Breast epithelium (tissue), 4 donors: ENCODE data around the gene TNS1. TPM values are rescaled to one million over a fixed set of nuclear protein-coding genes. Genes with fewer than 3 reads are reported as not detected.

ENCODE experiments used
- DNase-seq, 2 donors: peaks; one replicate each; pipeline ENCODE4 v3.0.0-alpha.2; 2019; ENCODE audit warnings: low spot score in 2 of 2
- H3K27ac ChIP-seq, 2 donors: fragments of 200-600 bp; sonication (generic) in 1 of 2; one replicate each; pipeline ENCODE4 v1.5.1; 2016 to 2019; ENCODE audit warnings: mild to moderate bottlenecking in 1 of 2
- H3K27me3 ChIP-seq, 2 donors: fragments of 200-600 bp; sonication (generic) in 1 of 2; one replicate each; pipeline versions ENCODE4 v1.5.1 to v1.6.0; 2017 to 2019; ENCODE audit warnings: control low read depth in 1 of 2, mild to moderate bottlenecking in 1 of 2
- H3K36me3 ChIP-seq: fragments of 200-600 bp; one replicate; pipeline ENCODE4 v1.5.1; 2019
- H3K4me1 ChIP-seq, 2 donors: fragments of 200-600 bp; sonication (generic); one replicate each; pipeline ENCODE4 v1.5.1; 2016 to 2019; ENCODE audit warnings: control low read depth in 1 of 2
- H3K4me3 ChIP-seq, 3 donors: fragments of 200-600 bp; sonication (generic); 1 replicate in 2 of 3; 2 replicates in 1 of 3; pipeline ENCODE4 v1.5.1; 2016 to 2019; ENCODE audit warnings: mild to moderate bottlenecking in 3 of 3, moderate library complexity in 2 of 3
- H3K9me3 ChIP-seq, 2 donors: fragments of 200-600 bp; sonication (generic) in 1 of 2; one replicate each; pipeline ENCODE4 v1.5.1; 2016 to 2019; ENCODE audit warnings: control low read depth in 1 of 2
- POLR2A ChIP-seq: fragments of 450-650 bp; IDR thresholded peaks from one replicate; pipeline ENCODE4 v1.6.1; 2016; ENCODE audit warnings: antibody characterized with exemption, mild to moderate bottlenecking, moderate library complexity
- POLR2AphosphoS5 ChIP-seq, 3 donors: sonication (generic); formaldehyde crosslinking; IDR thresholded peaks; one replicate each; pipeline ENCODE4 v1.6.1; 2017; ENCODE audit warnings: antibody characterized with exemption in 3 of 3
- intact Hi-C: fragments of 100-400 bp; cut with DNase I; formaldehyde crosslinking; loops from one replicate; pipeline ENCODE4 v1.15.1; 2023; ENCODE audit warnings: low total_unique reads
- total RNA-seq, 3 donors: library from RNA; depleted of rRNA; stranded (reverse); fragments of >200 nt; gene quantifications; one replicate each; pipeline ENCODE4 v1.1.0, GENCODE V29; 2016
- TF ChIP-seq, protein P1 (sequence below), 3 donors: fragments of 450-650 bp; IDR thresholded peaks; one replicate each; pipeline ENCODE4 v1.5.1; 2016 to 2017; ENCODE audit warnings: antibody characterized with exemption in 3 of 3, mild to moderate bottlenecking in 3 of 3, moderate library complexity in 3 of 3

TNS1 gene
- total RNA-seq, 3 donors from 2014 or later = 141 to 577 (median 154) TPM

DNA sequence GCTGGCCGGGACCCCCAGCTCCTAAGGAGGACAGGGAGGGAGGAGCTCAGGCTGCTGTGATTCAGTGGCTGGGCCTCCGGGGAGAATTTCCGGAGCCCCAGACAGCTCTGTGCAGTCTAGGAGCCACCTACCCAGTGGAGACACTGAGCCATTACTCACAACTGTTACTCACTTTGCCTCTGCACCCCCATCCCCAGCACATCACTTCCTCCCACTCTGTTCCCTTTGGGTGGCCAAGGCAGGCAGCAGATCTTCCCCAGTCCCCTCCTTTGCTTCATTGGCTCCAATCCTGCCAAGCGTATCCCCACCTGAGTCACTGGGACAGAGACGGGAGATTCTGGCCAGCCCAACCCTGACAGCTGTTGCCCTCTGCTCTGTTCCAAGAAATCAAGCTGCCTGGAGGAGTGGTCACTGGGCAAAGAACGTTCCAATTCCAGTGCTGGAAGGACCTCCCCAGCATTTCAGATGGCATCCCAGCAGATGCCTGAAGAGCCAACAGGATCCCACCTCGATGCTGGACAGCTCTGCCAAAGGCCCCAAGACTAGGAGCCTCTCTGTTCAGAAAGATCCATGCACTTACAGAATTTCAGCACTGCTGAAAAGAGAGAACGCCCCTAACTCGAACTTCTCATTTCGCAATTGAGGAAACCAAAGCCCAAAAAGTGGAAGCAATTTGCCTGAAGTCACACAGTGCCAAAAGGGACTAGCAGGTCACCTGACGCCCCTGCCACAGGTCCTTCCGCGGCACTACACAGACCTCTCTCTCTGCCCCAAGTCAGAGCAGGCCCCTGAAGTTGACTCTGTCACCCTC is 68.3 kb downstream of the TNS1 start:
- intact Hi-C loops = no loop called here
- Histone ChIP-seq H3K36me3 (no peaks in the 10 kb centered on the region), H3K27me3 (no peaks in the 10 kb centered on the region), H3K4me3 (peak overlapping the region; percentile 11 to 56 (median 17)), H3K9me3 (no peaks in the 10 kb centered on the region), H3K27ac (peak overlapping the region; percentile 91 to 96), H3K4me1 (peaks cover 23 to 49% of the 10 kb centered on the region in 2 donors)
- DNase-seq = no peak
- TF ChIP-seq POLR2A = no peak
- TF ChIP-seq POLR2AphosphoS5 (IDR thresholded peaks at IDR 0.05) = peak in 1 of 3 donors; percentile 53

DNA sequence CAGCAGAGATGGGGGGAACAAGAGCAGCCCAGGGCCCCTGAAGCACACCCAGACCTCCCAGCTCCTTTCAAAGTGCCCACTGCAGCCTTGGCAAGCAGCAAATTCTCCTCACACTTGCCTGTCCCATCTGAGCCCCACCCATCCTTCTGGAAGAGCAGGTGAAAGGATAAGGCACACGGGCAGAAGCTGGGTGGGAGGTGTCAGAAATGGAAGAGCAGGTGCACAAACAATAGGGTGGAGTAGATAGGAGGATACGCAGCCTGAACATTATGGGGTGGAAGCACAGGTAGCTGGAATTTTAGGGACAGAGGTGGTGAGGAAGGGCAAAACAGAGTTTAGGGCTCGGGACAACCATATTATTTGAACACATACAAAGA is 69.2 kb downstream of the TNS1 start:
- no peak for DNase-seq
- TF ChIP-seq POLR2AphosphoS5 (IDR thresholded peaks at IDR 0.05) (no peak), POLR2A (no peak)
- TF ChIP-seq, protein P1, sequence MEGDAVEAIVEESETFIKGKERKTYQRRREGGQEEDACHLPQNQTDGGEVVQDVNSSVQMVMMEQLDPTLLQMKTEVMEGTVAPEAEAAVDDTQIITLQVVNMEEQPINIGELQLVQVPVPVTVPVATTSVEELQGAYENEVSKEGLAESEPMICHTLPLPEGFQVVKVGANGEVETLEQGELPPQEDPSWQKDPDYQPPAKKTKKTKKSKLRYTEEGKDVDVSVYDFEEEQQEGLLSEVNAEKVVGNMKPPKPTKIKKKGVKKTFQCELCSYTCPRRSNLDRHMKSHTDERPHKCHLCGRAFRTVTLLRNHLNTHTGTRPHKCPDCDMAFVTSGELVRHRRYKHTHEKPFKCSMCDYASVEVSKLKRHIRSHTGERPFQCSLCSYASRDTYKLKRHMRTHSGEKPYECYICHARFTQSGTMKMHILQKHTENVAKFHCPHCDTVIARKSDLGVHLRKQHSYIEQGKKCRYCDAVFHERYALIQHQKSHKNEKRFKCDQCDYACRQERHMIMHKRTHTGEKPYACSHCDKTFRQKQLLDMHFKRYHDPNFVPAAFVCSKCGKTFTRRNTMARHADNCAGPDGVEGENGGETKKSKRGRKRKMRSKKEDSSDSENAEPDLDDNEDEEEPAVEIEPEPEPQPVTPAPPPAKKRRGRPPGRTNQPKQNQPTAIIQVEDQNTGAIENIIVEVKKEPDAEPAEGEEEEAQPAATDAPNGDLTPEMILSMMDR (IDR thresholded peaks at IDR 0.05) = no peak
- H3K9me3 ChIP-seq = no peaks in the 10 kb centered on the region
- intact Hi-C loops = no loop called here
- H3K4me3 ChIP-seq = peak overlapping the region in 2 of 3 donors; percentile 5 to 56
- peak overlapping the region; percentile 91 to 96 for H3K27ac ChIP-seq
- H3K4me1 ChIP-seq = peaks cover 23 to 57% of the 10 kb centered on the region in 2 donors
- no peaks in the 10 kb centered on the region for H3K27me3 ChIP-seq
- H3K36me3 ChIP-seq = no peaks in the 10 kb centered on the region

DNA sequence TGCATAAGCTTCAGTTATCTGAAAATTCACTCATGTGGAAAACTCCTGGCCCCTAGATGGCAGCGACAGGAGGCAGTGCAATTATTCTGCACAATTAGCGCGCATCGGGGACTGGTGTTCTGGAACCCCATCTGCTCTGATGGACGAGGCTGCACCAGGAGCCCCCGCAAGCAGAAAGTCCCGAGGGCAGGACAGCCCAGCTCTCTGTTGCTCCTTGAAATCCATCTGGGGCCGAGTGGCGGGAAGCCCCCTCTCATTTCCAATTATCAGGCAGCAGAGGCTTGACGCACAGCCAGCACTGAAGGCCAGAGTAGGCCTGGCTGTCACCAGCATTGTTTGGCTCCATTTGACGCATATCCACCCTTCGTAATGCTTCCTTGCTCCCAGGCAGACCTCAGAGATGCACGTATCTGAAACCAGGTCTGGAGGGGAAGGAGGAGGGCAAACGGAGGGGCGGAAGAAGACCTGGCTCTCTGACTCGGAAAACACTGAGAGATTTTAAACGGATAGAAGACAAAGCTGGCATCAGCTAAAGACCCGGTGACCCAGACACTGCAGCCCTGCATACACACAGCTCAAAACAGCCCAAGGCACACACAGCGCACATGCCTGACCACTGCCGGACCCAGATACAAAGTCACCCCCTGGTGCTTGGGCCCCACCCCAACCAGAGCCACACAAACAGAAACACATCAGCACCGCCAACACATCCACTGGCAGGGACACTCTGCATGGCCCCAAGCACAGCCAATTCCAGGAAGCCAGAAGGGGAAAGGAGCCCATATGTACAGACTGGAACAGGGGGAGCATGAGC is 69.8 kb downstream of the TNS1 start:
- Histone ChIP-seq H3K9me3 (no peaks in the 10 kb centered on the region), H3K27me3 (no peaks in the 10 kb centered on the region), H3K4me3 (peak overlapping the region in 2 of 3 donors; percentile 5 to 56), H3K4me1 (peaks cover 25 to 63% of the 10 kb centered on the region in 2 donors), H3K36me3 (no peaks in the 10 kb centered on the region), H3K27ac (peak overlapping the region; percentile 91 to 96)
- TF ChIP-seq, protein P1 (IDR thresholded peaks at IDR 0.05) = no peak
- TF ChIP-seq POLR2AphosphoS5 (IDR thresholded peaks at IDR 0.05) = peak in 1 of 3 donors; percentile 58
- intact Hi-C loops = no loop called here
- peak in 1 of 2 donors; percentile 78 for DNase-seq

DNA sequence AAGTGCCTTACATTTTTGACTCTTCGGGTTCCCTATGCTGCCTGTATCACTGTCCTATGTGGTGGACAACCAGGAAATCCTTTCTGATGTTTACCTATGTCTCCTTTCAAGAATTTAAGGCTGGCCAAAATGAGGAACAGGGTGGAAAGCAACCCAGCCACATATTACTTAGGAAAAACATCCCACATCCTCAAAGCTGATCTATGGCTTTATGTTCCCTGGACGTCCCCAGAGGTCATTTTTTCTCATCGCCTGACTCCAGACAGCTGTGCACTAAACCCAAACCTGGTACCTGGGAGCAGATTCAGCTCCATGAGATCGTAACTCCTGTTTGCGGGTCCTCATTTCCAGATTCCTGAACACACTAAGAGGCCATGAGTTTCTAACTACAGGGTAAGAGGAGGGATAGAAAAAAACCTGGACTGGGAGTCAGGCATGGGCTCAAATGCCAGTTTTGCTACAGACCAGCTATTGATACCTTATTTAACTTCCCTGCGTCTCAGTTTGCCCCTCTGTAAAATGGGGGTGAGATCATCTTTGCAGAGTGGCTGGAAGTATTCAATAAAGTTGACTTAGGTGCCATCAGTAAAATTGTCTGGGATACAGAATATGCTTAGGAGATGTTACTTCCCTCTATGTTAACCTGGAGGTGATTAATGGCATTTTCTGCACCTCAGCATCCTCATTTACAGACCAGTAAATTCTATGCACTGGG is 70.8 kb downstream of the TNS1 start:
- intact Hi-C loops = no loop called here
- H3K4me3 ChIP-seq = no peak overlapping the region
- H3K27me3 ChIP-seq = no peaks in the 10 kb centered on the region
- no peaks in the 10 kb centered on the region for H3K9me3 ChIP-seq
- TF ChIP-seq POLR2A (no peak), POLR2AphosphoS5 (IDR thresholded peaks at IDR 0.05) (no peak)
- TF ChIP-seq, protein P1 (IDR thresholded peaks at IDR 0.05) = no peak
- H3K4me1 ChIP-seq = peaks cover 30 to 67% of the 10 kb centered on the region in 2 donors
- no peak for DNase-seq
- H3K36me3 ChIP-seq = no peaks in the 10 kb centered on the region
- H3K27ac ChIP-seq = peak overlapping the region; percentile 91 to 96

DNA sequence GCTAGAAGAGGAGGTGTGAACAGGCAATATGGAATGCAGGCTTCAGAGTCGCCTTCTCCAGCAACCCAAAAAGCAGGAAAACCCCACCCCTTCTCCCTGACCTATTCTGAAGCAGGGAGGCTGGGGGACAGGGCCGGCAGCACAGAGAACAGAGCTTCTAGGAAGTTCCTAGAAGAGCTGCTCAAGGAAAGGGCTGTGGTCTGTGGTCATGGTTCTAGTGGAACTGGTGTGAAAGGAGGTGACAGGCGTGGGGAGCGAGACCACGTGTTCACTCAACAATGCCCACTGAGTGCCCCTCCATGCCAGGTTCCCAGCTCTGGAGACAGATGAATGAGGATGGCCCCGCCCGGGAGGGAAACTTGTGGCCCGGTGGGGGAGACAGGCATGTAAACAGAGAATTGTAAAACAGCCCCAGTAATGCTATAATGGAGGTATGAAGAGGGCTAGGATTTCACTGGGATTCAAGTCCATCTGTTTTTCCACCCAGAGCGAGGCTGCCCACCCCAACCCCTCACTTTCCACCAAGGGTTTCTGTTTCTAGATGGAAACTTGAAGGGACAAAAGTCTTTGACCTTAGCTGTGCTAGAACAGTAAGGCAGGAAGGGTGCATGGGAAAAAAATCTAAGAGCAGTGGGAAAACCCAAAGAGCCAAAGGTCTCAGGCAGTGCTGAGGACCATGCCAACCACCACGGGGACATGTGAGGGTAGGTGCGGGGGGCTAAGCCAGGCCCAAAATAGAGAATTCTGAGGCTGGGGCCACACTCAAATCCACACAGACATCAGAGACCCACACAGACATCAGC is 71.8 kb downstream of the TNS1 start:
- Histone ChIP-seq H3K27ac (peak overlapping the region; percentile 91 to 96), H3K4me1 (peaks cover 32 to 59% of the 10 kb centered on the region in 2 donors), H3K27me3 (no peaks in the 10 kb centered on the region), H3K4me3 (peak overlapping the region in 1 of 3 donors; percentile 23), H3K9me3 (no peaks in the 10 kb centered on the region), H3K36me3 (no peaks in the 10 kb centered on the region)
- intact Hi-C loops = no loop called here
- no peak for DNase-seq
- TF ChIP-seq POLR2A = no peak
- TF ChIP-seq POLR2AphosphoS5 (IDR thresholded peaks at IDR 0.05) = no peak
- TF ChIP-seq, protein P1 (IDR thresholded peaks at IDR 0.05) = no peak
